SU-DHL-6 (cell line): ENCODE data around the gene MAN1B1.

Experiments
- CTCF ChIP-seq: fragments of 200-600 bp; sonication (generic); IDR thresholded peaks from one replicate; pipeline ENCODE4 v1.5.1; 2017; ENCODE audit warnings: antibody characterized with exemption, mild to moderate bottlenecking, low read length, moderate library complexity; ENCODE audit not compliant: insufficient read depth, poor library complexity, severe bottlenecking
- EZH2phosphoT487 ChIP-seq: fragments of 200-600 bp; sonication (generic), shearing (Covaris generic); conservative IDR thresholded peaks from 2 replicates; pipeline ENCODE4 v1.6.1; 2018; ENCODE audit warnings: mild to moderate bottlenecking, antibody characterized with exemption, low read length, moderate library complexity, mixed read lengths

- TF ChIP-seq CTCF (peak; percentile 68), EZH2phosphoT487 (0 out of 2 replicates have a peak, but pooled peaks have one; percentile 78)
Observed at GRCh38 chr9:137046088-137046787, 40.5 kb upstream of the MAN1B1 start, which contains the start of gene NPDC1.
